LNCAP (cell line): ENCODE results near the gene CRTC1.

Source experiments
- CTCF ChIP-seq: fragments of 450-650 bp; IDR thresholded peaks from 2 replicates; pipeline ENCODE4 v1.5.1; 2017; ENCODE audit warnings: mild to moderate bottlenecking

The CRTC1 gene

DNA sequence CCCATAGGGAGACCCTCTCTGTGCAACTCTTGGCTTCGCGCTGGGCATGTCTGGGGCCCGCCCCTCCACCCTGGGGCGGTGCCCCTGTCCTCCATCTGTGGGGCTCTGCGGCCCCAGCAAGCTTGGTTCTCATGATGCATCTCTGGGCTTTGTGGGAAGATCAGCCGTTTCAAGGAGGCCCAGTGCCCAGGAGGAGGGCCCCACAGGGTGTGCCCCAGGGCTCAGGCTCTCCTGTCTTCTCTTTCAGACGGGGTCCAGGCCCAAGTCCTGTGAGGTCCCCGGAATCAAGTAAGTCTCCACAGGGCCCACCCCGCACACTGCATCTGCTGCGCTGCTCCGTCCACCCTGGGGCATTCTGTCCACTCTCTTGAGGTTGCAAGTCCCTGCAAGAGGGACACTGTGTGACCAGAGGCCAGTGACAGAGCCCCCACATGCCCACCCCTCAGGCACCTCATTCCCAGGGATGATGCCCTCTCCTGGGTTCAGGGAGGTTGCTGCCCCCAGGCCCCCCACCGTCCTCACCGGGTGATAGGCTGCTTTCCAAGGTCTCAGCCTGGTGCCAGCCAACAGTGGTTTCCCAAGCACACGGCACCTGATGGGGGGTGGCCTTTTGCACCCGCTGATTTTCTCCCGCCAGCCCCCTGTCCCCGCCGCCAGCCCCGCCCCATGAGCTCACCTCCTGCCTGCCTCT, 76.0 kb downstream of the CRTC1 start:
- TF ChIP-seq CTCF, result no peak

DNA sequence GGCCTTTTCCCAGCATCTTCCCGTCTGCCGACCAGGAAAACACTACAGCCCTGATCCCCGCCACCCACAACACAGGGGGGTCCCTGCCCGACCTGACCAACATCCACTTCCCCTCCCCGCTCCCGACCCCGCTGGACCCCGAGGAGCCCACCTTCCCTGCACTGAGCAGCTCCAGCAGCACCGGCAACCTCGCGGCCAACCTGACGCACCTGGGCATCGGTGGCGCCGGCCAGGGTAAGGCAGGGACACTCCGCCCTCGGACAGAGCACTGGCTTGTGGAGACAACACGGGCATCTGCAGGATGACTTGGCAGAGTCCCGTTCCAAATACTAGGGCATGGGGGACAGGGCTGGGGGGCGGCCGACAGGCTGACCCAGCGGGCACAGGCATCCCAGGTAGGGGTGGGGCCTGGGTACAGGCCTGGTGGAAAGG, 76.5 kb downstream of the CRTC1 start:
- TF ChIP-seq CTCF, result no peak

- TF ChIP-seq CTCF, result no peak
Measured at GRCh38 chr19:18760440-18761383, 77.2 kb downstream of the CRTC1 start.

DNA sequence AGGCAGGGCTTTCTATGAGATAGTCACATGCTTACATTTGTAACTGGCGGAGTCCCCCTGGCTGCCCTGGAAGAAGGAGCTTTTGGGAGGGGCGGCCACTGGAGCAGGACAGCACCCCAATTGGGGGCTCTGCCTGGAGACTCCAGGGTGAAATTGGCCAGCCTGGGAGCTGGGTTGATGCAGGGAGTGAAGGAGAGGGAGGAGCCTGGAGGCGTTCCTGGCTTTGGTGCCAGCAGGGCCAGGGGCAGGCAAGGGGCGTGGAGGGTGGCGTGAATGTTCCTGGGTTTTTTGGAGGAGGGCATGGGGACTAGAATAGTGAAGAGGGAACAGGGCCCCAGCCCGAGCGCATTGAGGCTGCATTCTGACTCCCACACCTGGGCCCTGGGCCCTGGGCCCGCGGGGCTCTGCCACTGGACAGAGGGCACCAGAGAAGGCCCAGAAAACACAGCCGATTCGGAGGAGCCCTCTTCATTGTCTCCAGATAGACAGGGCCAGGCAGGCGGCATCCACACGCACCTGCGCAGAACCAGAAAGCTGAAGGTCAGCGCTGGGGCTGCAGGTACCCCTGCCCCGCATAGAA, 78.1 kb downstream of the CRTC1 start:
- TF ChIP-seq CTCF, result no peak

DNA sequence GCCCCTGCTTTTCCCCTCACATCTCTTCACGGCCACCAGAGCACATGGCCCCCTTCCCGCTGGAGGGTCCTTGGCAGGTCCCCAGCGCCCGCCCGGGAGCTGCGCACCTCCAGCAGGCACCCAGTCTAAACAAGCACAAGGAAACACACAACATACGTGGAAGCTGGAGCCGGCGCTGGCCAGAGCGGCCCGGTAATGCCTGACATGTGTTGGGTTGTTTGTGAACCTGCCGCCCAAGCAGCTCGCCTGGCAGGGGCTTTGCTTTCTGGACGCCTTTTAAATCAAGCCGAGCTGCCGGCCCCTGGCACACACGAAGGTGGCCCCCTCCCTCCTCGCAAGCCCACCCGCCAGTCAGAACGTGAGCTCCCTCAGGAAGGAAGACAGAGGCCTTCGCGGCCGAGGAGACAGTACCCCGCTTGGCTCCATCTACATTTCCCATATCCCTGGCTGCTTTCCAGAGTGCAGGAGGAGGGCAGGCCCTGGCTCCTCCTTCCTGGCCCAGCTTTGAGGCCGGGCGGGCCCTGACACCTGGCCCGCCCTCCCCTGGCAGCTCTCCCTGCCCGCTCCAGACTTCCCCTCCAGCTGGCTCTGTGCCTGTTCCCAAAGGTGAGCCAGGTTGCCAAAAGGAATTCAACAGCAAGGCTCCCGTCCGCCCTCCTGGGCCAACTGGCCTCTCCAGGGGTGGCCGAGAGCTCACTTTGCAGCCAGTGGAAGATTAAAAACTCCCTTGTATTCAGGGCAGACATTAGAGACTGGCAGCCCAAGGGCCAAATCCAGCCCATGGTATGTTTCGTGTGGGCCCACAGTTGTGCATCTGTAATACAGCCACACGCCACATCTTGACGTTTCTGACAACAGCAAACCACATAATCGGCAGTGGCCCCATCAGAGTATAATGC, 78.9 kb downstream of the CRTC1 start:
- no peak for TF ChIP-seq CTCF

- TF ChIP-seq CTCF, result no peak
Measured at GRCh38 chr19:18763674-18764590, 80.5 kb downstream of the CRTC1 start.
